GM19193 (cell line): ENCODE data around the gene LRRC71.

Experiments
- POLR2A ChIP-seq: IDR thresholded peaks from 4 replicates; pipeline ENCODE4 v1.6.1; 2011; ENCODE audit not compliant: insufficient read depth, insufficient read length; ENCODE audit errors: extremely low read depth

Gene LRRC71

GRCh38 chr1:156959414-156959813 is 39.0 kb downstream of the LRRC71 start:
- no peak for TF ChIP-seq POLR2A

DNA sequence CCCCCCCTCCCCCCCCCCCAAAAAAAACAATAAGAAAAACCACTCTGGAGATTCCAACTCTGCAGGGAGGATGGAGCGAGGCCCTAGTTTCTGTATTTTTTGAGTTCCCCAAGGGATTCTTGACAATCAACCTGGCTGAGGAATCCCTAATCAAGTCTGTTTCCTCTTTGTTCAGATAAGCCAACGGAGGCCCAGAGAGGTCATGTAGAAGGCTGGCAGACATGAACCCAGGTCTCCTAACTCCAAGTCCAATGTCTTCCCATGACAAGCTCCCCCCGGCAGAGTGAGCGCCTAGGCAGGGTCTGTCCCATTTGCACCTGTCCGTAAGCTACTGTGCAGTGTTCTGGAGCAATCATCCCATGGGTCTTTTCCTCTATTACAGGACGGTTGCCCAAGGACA is 39.5 kb downstream of the LRRC71 start:
- no peak for TF ChIP-seq POLR2A

GRCh38 chr1:156961709-156962108 is 41.3 kb downstream of the LRRC71 start:
- no peak for TF ChIP-seq POLR2A

DNA sequence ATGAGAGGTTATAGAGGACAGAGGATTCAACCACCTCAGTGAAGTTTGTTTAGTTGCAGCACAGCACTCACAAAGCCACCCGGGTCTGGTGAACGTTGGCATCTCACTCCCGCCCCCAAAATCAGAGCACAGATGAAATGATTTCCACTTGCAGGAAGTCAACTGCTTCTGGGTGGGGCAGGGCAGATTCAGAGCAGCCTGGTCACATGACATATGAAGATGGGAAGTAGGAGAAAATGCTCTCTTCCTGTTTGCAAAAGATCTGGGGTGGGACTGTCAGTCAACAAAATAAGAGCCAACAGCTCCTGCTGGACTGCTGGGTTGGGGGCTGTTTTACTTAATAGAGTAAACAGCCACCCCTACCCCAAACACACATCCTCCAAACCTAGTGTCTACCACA is 43.2 kb downstream of the LRRC71 start:
- no peak for TF ChIP-seq POLR2A

DNA sequence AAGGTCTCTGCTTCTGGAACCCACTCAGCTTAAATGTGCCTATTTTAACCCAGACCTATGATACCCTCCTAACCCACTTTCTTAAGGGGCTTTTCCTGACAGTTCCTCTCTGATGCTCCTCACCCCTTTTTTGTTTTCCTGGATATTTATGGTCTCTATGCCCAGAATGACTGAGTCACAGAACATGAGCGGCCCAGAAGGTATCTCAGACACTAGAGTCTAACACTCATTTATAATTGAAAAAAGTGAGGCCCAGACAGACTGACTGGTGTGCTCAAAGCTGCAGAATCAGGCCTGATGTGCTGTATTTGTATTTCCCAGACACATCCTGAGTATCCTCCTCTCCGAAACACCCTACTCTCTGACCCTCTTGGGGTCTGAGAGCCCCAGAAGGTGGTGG is 44.0 kb downstream of the LRRC71 start:
- TF ChIP-seq POLR2A, result no peak

DNA sequence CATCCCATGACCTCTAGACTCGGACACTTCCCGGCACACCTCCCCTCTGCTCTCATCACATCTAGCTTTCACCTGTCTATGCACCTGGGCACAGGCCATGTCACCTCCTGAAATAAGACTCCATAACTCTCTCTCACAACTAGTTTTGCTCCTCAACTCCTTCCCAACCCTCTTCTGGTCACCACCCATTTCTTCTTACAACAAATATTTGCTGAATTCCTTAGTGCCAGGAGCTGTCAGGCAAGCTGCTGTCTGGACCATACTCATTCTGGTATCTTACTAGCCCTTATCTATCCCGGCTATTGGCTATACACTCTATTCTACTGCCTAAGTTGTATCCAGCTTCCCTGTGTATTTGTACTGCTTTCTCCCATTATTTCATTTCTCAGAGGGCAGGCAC is 49.1 kb downstream of the LRRC71 start:
- TF ChIP-seq POLR2A, result no peak

GRCh38 chr1:156970017-156970416 is 49.6 kb downstream of the LRRC71 start:
- TF ChIP-seq POLR2A, result no peak

DNA sequence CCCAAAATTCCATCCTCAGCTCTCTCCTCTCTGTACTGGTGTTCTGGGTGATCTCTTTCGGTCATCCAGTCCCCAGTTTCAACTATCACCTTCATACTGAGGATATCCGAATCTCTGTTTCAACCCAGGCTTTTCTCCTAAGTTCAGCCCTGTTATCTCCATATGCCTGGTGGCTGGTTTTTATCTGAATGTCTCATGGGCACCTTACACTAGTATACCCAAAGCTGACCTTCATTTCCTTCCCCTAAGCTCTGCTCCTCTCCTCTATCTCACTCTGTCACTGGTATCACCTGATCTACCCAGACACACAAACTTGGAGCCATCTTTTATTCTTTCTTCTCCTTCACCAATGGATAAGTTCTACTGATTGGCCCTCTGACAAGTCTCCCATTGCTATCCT is 53.0 kb downstream of the LRRC71 start:
- TF ChIP-seq POLR2A, result no peak

DNA sequence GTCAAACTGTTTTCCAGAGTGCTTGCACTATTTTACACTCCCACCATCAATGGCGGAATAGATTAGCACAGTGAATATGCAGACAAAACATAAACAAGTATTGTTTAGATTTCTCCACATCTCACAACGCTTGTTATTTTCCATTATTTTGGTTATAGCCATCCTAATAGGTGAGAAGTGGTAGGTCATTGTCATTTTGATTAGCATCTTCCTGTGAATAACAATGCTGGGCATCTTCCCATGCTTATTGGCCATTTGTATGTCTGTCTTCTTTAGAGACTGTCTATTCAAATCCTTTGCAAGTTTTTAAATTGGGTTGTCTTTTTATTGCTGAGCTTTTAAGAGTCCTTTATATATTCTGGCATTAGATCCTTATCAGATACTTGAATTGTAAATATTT is 54.7 kb downstream of the LRRC71 start:
- TF ChIP-seq POLR2A, result no peak

- no peak for TF ChIP-seq POLR2A
Observed at GRCh38 chr1:156980551-156980950, 60.1 kb downstream of the LRRC71 start.
